IPS-15b (cell line): Measurements from ENCODE around the gene GNLY.

ENCODE experiments used
- H3K27me3 ChIP-seq: one replicate; pipeline ENCODE4 v1.6.1; 2013; ENCODE audit warnings: low read length; ENCODE audit not compliant: control insufficient read depth, insufficient read depth
- H3K36me3 ChIP-seq: one replicate; pipeline ENCODE4 v1.6.1; 2013; ENCODE audit warnings: low read length; ENCODE audit not compliant: control insufficient read depth, insufficient read depth
- H3K4me1 ChIP-seq: one replicate; pipeline ENCODE4 v1.6.1; 2013; ENCODE audit warnings: mild to moderate bottlenecking, low read length; ENCODE audit not compliant: control insufficient read depth, insufficient read depth
- H3K4me3 ChIP-seq: one replicate; pipeline ENCODE4 v1.5.1; 2013; ENCODE audit warnings: low read depth, low read length
- H3K9ac ChIP-seq: one replicate; pipeline ENCODE4 v1.6.1; 2013; ENCODE audit warnings: low read depth, mild to moderate bottlenecking, low read length
- H3K9me3 ChIP-seq: one replicate; pipeline ENCODE4 v1.6.1; 2013; ENCODE audit warnings: mild to moderate bottlenecking, low read length; ENCODE audit not compliant: control insufficient read depth, insufficient read depth

GNLY gene

GRCh38 chr2:85678377-85678776, 15.8 kb upstream of the GNLY start:
- Histone ChIP-seq H3K9me3 (no peaks in the 10 kb centered on the region), H3K36me3 (no peaks in the 10 kb centered on the region), H3K27me3 (no peaks in the 10 kb centered on the region), H3K9ac (no peak overlapping the region), H3K4me1 (no peaks in the 10 kb centered on the region), H3K4me3 (no peak overlapping the region)

- Histone ChIP-seq H3K36me3 (no peaks in the 10 kb centered on the region), H3K9me3 (no peaks in the 10 kb centered on the region), H3K4me1 (no peaks in the 10 kb centered on the region), H3K27me3 (no peaks in the 10 kb centered on the region), H3K4me3 (peak overlapping the region; percentile 26), H3K9ac (no peak overlapping the region)
Measured at GRCh38 chr2:85678794-85679672, 15.1 kb upstream of the GNLY start.

- Histone ChIP-seq H3K9ac (no peak overlapping the region), H3K9me3 (no peaks in the 10 kb centered on the region), H3K36me3 (no peaks in the 10 kb centered on the region), H3K27me3 (no peaks in the 10 kb centered on the region), H3K4me3 (no peak overlapping the region), H3K4me1 (no peaks in the 10 kb centered on the region)
Measured at GRCh38 chr2:85680707-85681371, 13.3 kb upstream of the GNLY start.

- no peaks in the 10 kb centered on the region for H3K36me3 ChIP-seq
- H3K27me3 ChIP-seq, result no peaks in the 10 kb centered on the region
- no peaks in the 10 kb centered on the region for H3K4me1 ChIP-seq
- H3K9me3 ChIP-seq, result no peaks in the 10 kb centered on the region
- H3K4me3 ChIP-seq, result no peak overlapping the region
- no peak overlapping the region for H3K9ac ChIP-seq
Measured at GRCh38 chr2:85681372-85681763, 12.8 kb upstream of the GNLY start.

GRCh38 chr2:85681776-85682175, 12.4 kb upstream of the GNLY start:
- Histone ChIP-seq H3K9ac (no peak overlapping the region), H3K27me3 (no peaks in the 10 kb centered on the region), H3K36me3 (no peaks in the 10 kb centered on the region), H3K9me3 (no peaks in the 10 kb centered on the region), H3K4me1 (no peaks in the 10 kb centered on the region), H3K4me3 (no peak overlapping the region)

GRCh38 chr2:85682378-85682777, 11.8 kb upstream of the GNLY start:
- H3K36me3 ChIP-seq, result no peaks in the 10 kb centered on the region
- no peak overlapping the region for H3K4me3 ChIP-seq
- no peaks in the 10 kb centered on the region for H3K4me1 ChIP-seq
- H3K9ac ChIP-seq, result no peak overlapping the region
- H3K27me3 ChIP-seq, result no peaks in the 10 kb centered on the region
- no peaks in the 10 kb centered on the region for H3K9me3 ChIP-seq

- no peak overlapping the region for H3K9ac ChIP-seq
- no peaks in the 10 kb centered on the region for H3K9me3 ChIP-seq
- H3K36me3 ChIP-seq, result no peaks in the 10 kb centered on the region
- no peaks in the 10 kb centered on the region for H3K4me1 ChIP-seq
- H3K27me3 ChIP-seq, result no peaks in the 10 kb centered on the region
- no peak overlapping the region for H3K4me3 ChIP-seq
Measured at GRCh38 chr2:85684380-85684779, 9.8 kb upstream of the GNLY start.

- Histone ChIP-seq H3K9me3 (no peaks in the 10 kb centered on the region), H3K4me1 (no peaks in the 10 kb centered on the region), H3K9ac (no peak overlapping the region), H3K4me3 (no peak overlapping the region), H3K36me3 (no peaks in the 10 kb centered on the region), H3K27me3 (no peaks in the 10 kb centered on the region)
Measured at GRCh38 chr2:85684806-85685205, 9.4 kb upstream of the GNLY start.

GRCh38 chr2:85690932-85691331, 3.2 kb upstream of the GNLY start:
- H3K36me3 ChIP-seq, result no peaks in the 10 kb centered on the region
- no peaks in the 10 kb centered on the region for H3K27me3 ChIP-seq
- no peaks in the 10 kb centered on the region for H3K9me3 ChIP-seq
- no peak overlapping the region for H3K4me3 ChIP-seq
- H3K4me1 ChIP-seq, result no peaks in the 10 kb centered on the region
- no peak overlapping the region for H3K9ac ChIP-seq

GRCh38 chr2:85692039-85692645, 2.0 kb upstream of the GNLY start:
- H3K4me3 ChIP-seq, result no peak overlapping the region
- H3K27me3 ChIP-seq, result no peaks in the 10 kb centered on the region
- no peaks in the 10 kb centered on the region for H3K4me1 ChIP-seq
- no peaks in the 10 kb centered on the region for H3K9me3 ChIP-seq
- no peaks in the 10 kb centered on the region for H3K36me3 ChIP-seq
- H3K9ac ChIP-seq, result no peak overlapping the region

GRCh38 chr2:85695121-85695520, 963 bp downstream of the GNLY start:
- H3K36me3 ChIP-seq, result no peaks in the 10 kb centered on the region
- no peaks in the 10 kb centered on the region for H3K4me1 ChIP-seq
- H3K27me3 ChIP-seq, result no peaks in the 10 kb centered on the region
- H3K9me3 ChIP-seq, result no peaks in the 10 kb centered on the region
- no peak overlapping the region for H3K4me3 ChIP-seq
- no peak overlapping the region for H3K9ac ChIP-seq
